B cell (primary cell): Measurements from ENCODE around the gene WBP4. TPM values are rescaled to one million over a fixed set of nuclear protein-coding genes. Genes with fewer than 3 reads are reported as not detected.

Experiments used
- ATAC-seq: fragments of 200-7000 bp; cut with Tn5 transposase; one replicate; pipeline ENCODE4 v1.10.0; 2021; ENCODE audit warnings: low read depth, mild to moderate bottlenecking, moderate number of reproducible peaks, moderate library complexity
- CTCF ChIA-PET: fragments of 350-600 bp; sonication (Branson Sonifier 250); formaldehyde crosslinking; loops from one replicate; lab custom pipeline; 2021; ENCODE audit warnings: antibody characterized with exemption, inconsistent platforms; lab: Charles Lee
- POLR2A ChIA-PET: fragments of 350-600 bp; sonication (Branson Sonifier 250); formaldehyde crosslinking; loops from one replicate; lab custom pipeline; 2021; ENCODE audit warnings: antibody characterized with exemption; lab: Charles Lee
- DNase-seq: peaks from one replicate; pipeline ENCODE4 v3.0.0; 2013
- H2AFZ ChIP-seq: 2 replicates; pipeline ENCODE4 v1.6.1; 2012; ENCODE audit warnings: mild to moderate bottlenecking, low read depth, low read length; ENCODE audit not compliant: insufficient read depth, poor library complexity, severe bottlenecking
- H3K27ac ChIP-seq, 2 donors: 1 replicate in 1 of 2; 2 replicates in 1 of 2; pipeline ENCODE4 v1.5.1; 2012 to 2013; ENCODE audit warnings: low read length in 2 of 2, mild to moderate bottlenecking in 2 of 2, moderate library complexity in 1 of 2
- H3K27me3 ChIP-seq, 4 experiments: fragments of 200-600 bp in 1 of 4; sonication (generic) in 1 of 4; replicated peaks in 1 of 4; 1 replicate in 2 of 4; 2 replicates in 2 of 4; pipeline versions ENCODE4 v1.6.1 to v1.7.0; 2013 to 2016; ENCODE audit warnings: low read length in 3 of 4, mild to moderate bottlenecking in 2 of 4, mixed read lengths in 1 of 4, moderate library complexity in 1 of 4; ENCODE audit not compliant: insufficient read depth in 4 of 4, control insufficient read depth in 3 of 4; ENCODE audit errors: control extremely low read depth in 1 of 4
- H3K36me3 ChIP-seq, 2 experiments: replicated peaks in 1 of 2; 1 replicate in 1 of 2; 2 replicates in 1 of 2; pipeline versions ENCODE4 v1.6.1 to v1.7.1; 2013; ENCODE audit warnings: low read length in 1 of 2; ENCODE audit not compliant: insufficient read depth in 2 of 2, control insufficient read depth in 1 of 2; ENCODE audit errors: control extremely low read depth in 1 of 2, extremely low read depth in 1 of 2
- H3K4me1 ChIP-seq, 2 donors: fragments of 200-600 bp in 1 of 2; sonication (generic) in 1 of 2; 1 replicate in 1 of 2; 2 replicates in 1 of 2; pipeline versions ENCODE4 v1.5.1 to v1.6.1; 2013 to 2017; ENCODE audit warnings: low read length in 2 of 2; ENCODE audit not compliant: control insufficient read depth in 2 of 2, insufficient read depth in 2 of 2
- H3K4me2 ChIP-seq: replicated peaks from 2 replicates; pipeline ENCODE3; 2012; ENCODE audit warnings: mild to moderate bottlenecking, low read depth, low read length; ENCODE audit not compliant: poor library complexity, severe bottlenecking
- H3K4me3 ChIP-seq, 5 experiments: fragments of 200-600 bp in 1 of 5; sonication (generic) in 1 of 5; 1 replicate in 3 of 5; 2 replicates in 2 of 5; pipeline versions ENCODE4 v1.5.1 to v1.7.0; 2011 to 2016; ENCODE audit warnings: low read length in 4 of 5, mild to moderate bottlenecking in 4 of 5, low read depth in 2 of 5, control low read depth in 1 of 5, moderate library complexity in 1 of 5; ENCODE audit not compliant: insufficient read depth in 1 of 5; ENCODE audit errors: control extremely low read depth in 1 of 5, extremely low read depth in 1 of 5
- H3K79me2 ChIP-seq: fragments of 200-600 bp; sonication (generic); one replicate; pipeline ENCODE4 v1.6.0; 2016; ENCODE audit warnings: low read length; ENCODE audit not compliant: control insufficient read depth, insufficient read depth
- H3K9ac ChIP-seq: fragments of 200-600 bp; sonication (generic); 2 replicates; pipeline ENCODE4 v1.6.1; 2017; ENCODE audit warnings: mild to moderate bottlenecking, low read length, moderate library complexity
- H3K9me3 ChIP-seq, 3 donors: one replicate each; pipeline versions ENCODE4 v1.6.1 to v1.7.1; 2013; ENCODE audit warnings: low read length in 2 of 3; ENCODE audit not compliant: control insufficient read depth in 2 of 3, insufficient read depth in 1 of 3; ENCODE audit errors: control extremely low read depth in 1 of 3
- H4K20me1 ChIP-seq: 2 replicates; pipeline ENCODE4 v1.6.0; 2012; ENCODE audit warnings: mild to moderate bottlenecking, low read length; ENCODE audit not compliant: insufficient read depth, control insufficient read depth, poor library complexity, severe bottlenecking
- H3K27ac Mint-ChIP-seq: one replicate; pipeline ENCODE4 v1.8.0; 2021; ENCODE audit warnings: mixed read lengths
- H3K27me3 Mint-ChIP-seq: one replicate; pipeline ENCODE4 v1.8.0; 2021; ENCODE audit warnings: mixed read lengths
- H3K4me1 Mint-ChIP-seq: one replicate; pipeline ENCODE4 v1.8.0; 2021; ENCODE audit warnings: mixed read lengths
- H3K4me3 Mint-ChIP-seq: one replicate; pipeline ENCODE4 v1.8.0; 2021; ENCODE audit warnings: mixed read lengths
- H3K9me3 Mint-ChIP-seq: one replicate; pipeline ENCODE4 v1.8.0; 2022; ENCODE audit warnings: mixed read lengths; ENCODE audit not compliant: insufficient read depth
- EZH2 ChIP-seq: IDR thresholded peaks from 2 replicates; pipeline ENCODE4 v1.6.1; 2012; ENCODE audit warnings: borderline replicate concordance, low read depth, mild to moderate bottlenecking, moderate library complexity, low read length; ENCODE audit not compliant: insufficient read depth, poor library complexity, severe bottlenecking
- WGBS: methylation state at CpG from one replicate; pipeline ENCODE4 v1.1.5; 2013; ENCODE audit warnings: missing lambda C conversion rate; ENCODE audit not compliant: insufficient coverage; 5-methylcytosine and 5-hydroxymethylcytosine counted together
- intact Hi-C: fragments of 100-400 bp; cut with micrococcal nuclease; formaldehyde crosslinking; loops from one replicate; pipeline ENCODE4 v1.10.0; 2022
- polyA plus RNA-seq: library from polyadenylated mRNA; depleted of rRNA; stranded (reverse); fragments of >200 nt; gene quantifications from 2 replicates; pipeline ENCODE4 v1.2.3, GENCODE V29; 2012
- total RNA-seq, 2 donors: library from RNA; stranded (reverse); fragments of 120-200 nt in 1 of 2; gene quantifications; 1 replicate in 1 of 2; 2 replicates in 1 of 2; pipeline versions ENCODE4 v1.2.3 to v1.2.4, GENCODE V29; 2013 to 2022
- TF ChIP-seq, protein P1 (sequence below): fragments of 200-600 bp; IDR thresholded peaks from one replicate; pipeline ENCODE4 v1.8.0; 2022; ENCODE audit warnings: antibody characterized with exemption, mild to moderate bottlenecking

Gene WBP4
- total and polyA plus RNA-seq, 2 donors (not counting 1 experiment from before 2014, with no cell fraction given), result 1.8 to 10.4 TPM

DNA sequence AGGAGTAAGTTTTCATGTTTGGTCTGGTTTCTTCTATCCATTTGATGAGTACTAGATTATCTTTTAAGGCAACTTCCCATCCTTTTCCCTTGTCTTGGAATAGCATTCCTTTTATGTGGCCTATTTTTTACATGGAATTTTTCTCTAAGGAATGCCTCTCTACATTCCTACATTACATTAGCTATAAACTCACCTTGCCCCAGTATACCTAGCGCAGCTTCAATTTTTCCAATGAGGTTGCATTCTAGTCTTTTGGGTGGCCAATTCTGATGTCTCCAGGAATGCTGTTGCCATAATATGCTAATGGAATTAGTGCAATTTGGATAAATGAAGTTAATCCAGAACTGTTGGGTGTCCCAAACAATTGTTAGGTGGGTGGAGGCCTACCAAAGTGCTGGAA, 37.5 kb downstream of the WBP4 start:
- Histone ChIP-seq H4K20me1 (no peaks in the 10 kb centered on the region), H3K9ac (no peak overlapping the region), H3K4me1 (no peaks in the 10 kb centered on the region), H3K36me3 (no peaks in the 10 kb centered on the region), H3K4me2 (no peak overlapping the region), H3K27ac (no peak overlapping the region), H3K27me3 (no peaks in the 10 kb centered on the region), H3K9me3 (no peaks in the 10 kb centered on the region), H3K79me2 (no peaks in the 10 kb centered on the region), H3K4me3 (no peak overlapping the region), H2AFZ (no peak overlapping the region)
- Mint-ChIP-seq H3K4me1 (no peaks in the 10 kb centered on the region), H3K27ac (no peak overlapping the region), H3K4me3 (no peak overlapping the region), H3K27me3 (peaks cover 2% of the 10 kb centered on the region), H3K9me3 (no peaks in the 10 kb centered on the region)
- POLR2A ChIA-PET, result no interaction called here
- WGBS, result no CpG with 5 or more reads among the region's 1 CpG
- ATAC-seq (no peak), DNase-seq (no peak)
- intact Hi-C loops, result no loop called here
- no peak for TF ChIP-seq EZH2
- TF ChIP-seq, protein P1, sequence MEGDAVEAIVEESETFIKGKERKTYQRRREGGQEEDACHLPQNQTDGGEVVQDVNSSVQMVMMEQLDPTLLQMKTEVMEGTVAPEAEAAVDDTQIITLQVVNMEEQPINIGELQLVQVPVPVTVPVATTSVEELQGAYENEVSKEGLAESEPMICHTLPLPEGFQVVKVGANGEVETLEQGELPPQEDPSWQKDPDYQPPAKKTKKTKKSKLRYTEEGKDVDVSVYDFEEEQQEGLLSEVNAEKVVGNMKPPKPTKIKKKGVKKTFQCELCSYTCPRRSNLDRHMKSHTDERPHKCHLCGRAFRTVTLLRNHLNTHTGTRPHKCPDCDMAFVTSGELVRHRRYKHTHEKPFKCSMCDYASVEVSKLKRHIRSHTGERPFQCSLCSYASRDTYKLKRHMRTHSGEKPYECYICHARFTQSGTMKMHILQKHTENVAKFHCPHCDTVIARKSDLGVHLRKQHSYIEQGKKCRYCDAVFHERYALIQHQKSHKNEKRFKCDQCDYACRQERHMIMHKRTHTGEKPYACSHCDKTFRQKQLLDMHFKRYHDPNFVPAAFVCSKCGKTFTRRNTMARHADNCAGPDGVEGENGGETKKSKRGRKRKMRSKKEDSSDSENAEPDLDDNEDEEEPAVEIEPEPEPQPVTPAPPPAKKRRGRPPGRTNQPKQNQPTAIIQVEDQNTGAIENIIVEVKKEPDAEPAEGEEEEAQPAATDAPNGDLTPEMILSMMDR, result no peak
- CTCF ChIA-PET, result interaction anchor here (1.1 kb wide), 1 partner anchor 24 kb away, joined by 3 read pairs; no protein-coding TSS in a partner anchor

- ATAC-seq, result no peak
- Histone ChIP-seq H3K9me3 (no peaks in the 10 kb centered on the region), H2AFZ (no peak overlapping the region), H3K79me2 (no peaks in the 10 kb centered on the region), H3K4me3 (no peak overlapping the region), H3K36me3 (no peaks in the 10 kb centered on the region), H3K9ac (no peak overlapping the region), H3K27me3 (no peaks in the 10 kb centered on the region), H3K4me1 (no peaks in the 10 kb centered on the region), H3K4me2 (no peak overlapping the region), H4K20me1 (no peaks in the 10 kb centered on the region), H3K27ac (no peak overlapping the region)
- intact Hi-C loops, result no loop called here
- POLR2A ChIA-PET, result no interaction called here
- CTCF ChIA-PET, result no interaction called here
- TF ChIP-seq, protein P1, result no peak
- no peak for TF ChIP-seq EZH2
- no peaks in the 10 kb centered on the region for H3K9me3 Mint-ChIP-seq
- no peak for DNase-seq
- H3K27ac Mint-ChIP-seq, result no peak overlapping the region
- no peak overlapping the region for H3K4me3 Mint-ChIP-seq
- H3K27me3 Mint-ChIP-seq, result peaks cover 2% of the 10 kb centered on the region
- H3K4me1 Mint-ChIP-seq, result no peaks in the 10 kb centered on the region
Observed at GRCh38 chr13:41099986-41100385, 38.7 kb downstream of the WBP4 start.
